Measurements from ENCODE around the gene MYO10.
A peak's percentile ranks its signal among the peaks of the same experiment; 100 is the strongest.

Gene MYO10

GRCh38 chr5:16809395-16810207 lies 126.5 kb downstream of the MYO10 start:
- DNase-seq: no peak

GRCh38 chr5:16809010-16809394 lies 127.1 kb downstream of the MYO10 start:
- DNase-seq: no peak

- no peak for DNase-seq
Observed at GRCh38 chr5:16808021-16808420, 128.1 kb downstream of the MYO10 start.

- no peak for DNase-seq
Observed at GRCh38 chr5:16807547-16807864, 128.6 kb downstream of the MYO10 start.

- no peak for DNase-seq
Observed at GRCh38 chr5:16806711-16807546, 129.2 kb downstream of the MYO10 start.

GRCh38 chr5:16805486-16805885 lies 130.6 kb downstream of the MYO10 start:
- DNase-seq: no peak

GRCh38 chr5:16803831-16804230 lies 132.3 kb downstream of the MYO10 start:
- no peak for DNase-seq

GRCh38 chr5:16800477-16800876 lies 135.6 kb downstream of the MYO10 start:
- no peak for DNase-seq

GRCh38 chr5:16799796-16800195 lies 136.3 kb downstream of the MYO10 start:
- DNase-seq: no peak

- DNase-seq: no peak
Observed at GRCh38 chr5:16797951-16798350, 138.1 kb downstream of the MYO10 start.

- DNase-seq: no peak
Observed at GRCh38 chr5:16794269-16794913, 141.7 kb downstream of the MYO10 start.

- no peak for DNase-seq
Observed at GRCh38 chr5:16792598-16793275, 143.4 kb downstream of the MYO10 start.

- DNase-seq: no peak
Observed at GRCh38 chr5:16791904-16792597, 144.0 kb downstream of the MYO10 start.

- peak; percentile 73 for DNase-seq
Observed at GRCh38 chr5:16791036-16791705, 144.9 kb downstream of the MYO10 start.

- no peak for DNase-seq
Observed at GRCh38 chr5:16788957-16789356, 147.1 kb downstream of the MYO10 start.

GRCh38 chr5:16787278-16787677 lies 148.8 kb downstream of the MYO10 start:
- DNase-seq: no peak

GRCh38 chr5:16784843-16785791 lies 151.0 kb downstream of the MYO10 start:
- no peak for DNase-seq

GRCh38 chr5:16784088-16784487 lies 152.0 kb downstream of the MYO10 start:
- no peak for DNase-seq

GRCh38 chr5:16781828-16782626 lies 154.1 kb downstream of the MYO10 start:
- no peak for DNase-seq

GRCh38 chr5:16780325-16780724 lies 155.8 kb downstream of the MYO10 start:
- DNase-seq: no peak
